ENCODE measurements around the gene ECE2.
A peak's percentile ranks its signal among the peaks of the same experiment; 100 is the strongest.

ECE2 gene

DNA sequence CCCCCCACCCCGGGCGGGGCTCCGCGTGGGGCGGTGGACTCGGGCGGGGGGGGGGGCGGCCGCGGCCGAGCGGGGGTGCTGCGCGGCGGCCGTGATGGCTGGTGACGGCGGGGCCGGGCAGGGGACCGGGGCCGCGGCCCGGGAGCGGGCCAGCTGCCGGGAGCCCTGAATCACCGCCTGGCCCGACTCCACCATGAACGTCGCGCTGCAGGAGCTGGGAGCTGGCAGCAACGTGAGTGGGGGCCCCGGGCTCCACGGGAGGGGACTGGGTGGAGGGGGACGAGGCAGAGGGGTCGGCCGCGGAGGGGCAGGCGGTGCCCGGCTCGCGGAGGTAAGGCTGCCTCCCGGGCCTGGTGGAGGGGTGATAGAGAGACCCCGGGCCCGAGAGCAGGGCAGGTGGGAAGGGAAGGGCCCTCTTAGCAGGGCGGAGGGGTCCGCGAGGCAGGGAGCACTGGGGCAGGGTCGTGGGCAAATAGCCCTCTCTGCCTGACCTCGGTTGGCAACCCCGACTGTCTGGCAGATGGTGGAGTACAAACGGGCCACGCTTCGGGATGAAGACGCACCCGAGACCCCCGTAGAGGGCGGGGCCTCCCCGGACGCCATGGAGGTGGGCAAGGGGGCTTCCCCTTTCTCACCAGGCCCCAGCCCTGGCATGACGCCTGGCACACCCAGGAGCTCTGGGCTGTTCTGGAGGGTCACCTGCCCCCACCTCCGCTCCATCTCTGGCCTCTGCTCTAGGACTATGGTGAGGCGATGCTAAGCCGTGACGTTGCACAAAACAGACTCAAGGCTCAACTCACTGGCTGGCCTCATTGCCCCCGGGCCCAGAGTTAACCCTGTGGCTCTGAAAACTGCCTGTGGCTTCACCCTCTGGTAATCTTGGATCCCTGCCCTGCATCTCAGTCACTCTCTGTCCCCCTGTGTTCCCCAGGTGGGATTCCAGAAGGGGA is at the start of gene ECE2:
ECE2 (plus strand) TSS at position 62 of the 950 bp plus-strand sequence; CDS start at position 194, 132 bp downstream.
- DNase-seq (ENCODE audit: low spot score): no peak

DNA sequence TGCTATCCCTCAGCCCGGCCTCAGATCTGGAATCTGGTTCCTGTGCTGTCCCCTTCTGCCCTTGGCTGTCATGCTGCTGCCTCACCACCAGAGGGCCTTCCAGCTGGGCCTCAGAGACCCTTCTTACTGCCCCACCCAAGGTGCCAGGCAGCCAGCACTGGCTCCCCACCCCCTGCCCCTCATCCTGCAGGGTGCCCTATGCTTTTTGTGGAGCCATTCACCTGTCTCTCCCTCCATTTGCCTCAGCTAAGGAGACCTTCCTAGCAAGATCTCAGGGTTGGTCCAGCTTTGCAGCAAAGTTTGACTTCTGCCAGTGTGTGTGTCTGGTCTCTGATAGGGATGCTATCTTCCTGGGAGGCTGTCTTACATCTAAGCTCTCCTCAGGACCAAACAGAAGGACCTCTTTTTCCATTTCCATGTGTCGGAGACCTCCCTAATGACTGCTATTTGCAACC is 48.3 kb upstream of the ECE2 start:
- peak; percentile 62 for DNase-seq (ENCODE audit: low spot score)

DNA sequence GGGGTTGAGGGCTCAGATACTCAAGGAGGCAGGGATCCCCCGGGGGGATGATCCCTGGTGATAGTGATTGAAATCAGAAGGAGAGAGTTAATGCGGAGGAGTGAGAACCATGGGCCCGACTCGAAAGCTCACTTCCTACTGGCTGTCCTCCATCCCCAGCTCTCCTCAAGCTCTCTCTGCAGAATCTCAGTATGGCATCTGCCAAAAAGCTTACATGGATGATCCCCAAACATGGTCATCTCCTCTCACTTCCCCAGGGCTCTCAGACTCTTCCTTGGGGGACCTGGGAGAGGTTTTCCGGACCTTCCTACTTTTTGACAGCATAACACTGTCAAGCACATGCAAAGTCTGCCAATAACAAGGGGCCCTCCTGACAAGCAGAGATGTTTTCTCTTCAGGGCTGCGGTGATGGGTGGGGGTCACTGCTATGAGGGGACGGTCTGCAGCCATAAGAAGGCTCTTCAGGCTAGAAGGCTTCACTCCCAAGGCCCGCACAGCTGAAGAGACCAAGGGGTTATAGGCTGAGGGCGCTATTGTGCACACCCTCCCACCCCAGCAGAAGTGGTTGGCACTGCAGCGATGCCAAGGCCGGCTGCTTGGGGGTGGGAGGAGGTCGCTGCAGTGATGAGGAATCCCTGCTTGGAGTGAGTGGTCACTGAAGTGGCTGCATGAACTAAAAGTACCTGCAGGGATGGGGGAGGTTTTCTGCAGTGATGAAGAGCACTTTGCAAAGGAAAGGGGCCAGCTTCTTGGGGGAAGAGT is 47.3 kb upstream of the ECE2 start:
- no peak for DNase-seq (ENCODE audit: low spot score)

DNA sequence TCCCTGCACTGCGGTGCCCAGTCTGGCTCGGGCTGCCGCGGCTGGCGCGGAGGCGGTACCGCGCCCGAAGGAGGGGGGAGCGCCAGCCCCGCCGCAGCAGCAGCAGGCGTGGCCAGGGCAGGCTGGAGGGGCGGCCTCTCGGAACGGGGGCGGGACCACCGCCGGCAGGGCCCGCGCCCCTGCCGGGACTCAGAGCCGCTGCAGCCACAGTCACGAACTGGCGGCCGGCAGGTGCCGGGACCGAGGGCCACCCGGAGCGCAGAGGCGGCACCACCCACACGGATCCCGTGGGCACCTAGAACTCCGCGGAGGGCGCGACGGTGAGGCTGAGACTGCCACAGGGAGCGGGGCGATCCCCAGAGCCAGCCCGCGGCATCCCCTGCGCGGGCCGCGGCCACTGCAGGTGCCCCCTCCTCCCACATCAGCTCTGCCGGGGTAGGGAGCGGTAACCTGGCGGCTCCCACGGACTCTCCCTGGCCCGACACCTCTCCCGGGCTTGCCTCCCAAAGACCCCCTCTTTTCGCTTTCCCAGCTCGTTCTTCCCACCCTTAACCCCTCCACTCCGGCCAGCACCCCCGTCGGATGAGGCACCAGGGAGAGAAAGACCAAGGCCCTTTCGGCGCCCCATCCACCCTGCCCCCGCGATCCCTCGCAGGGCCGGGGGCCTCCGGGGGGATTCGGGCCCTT is 46.3 kb upstream of the ECE2 start, which contains the start of gene VWA5B2:
VWA5B2 (plus strand) TSS at position 192 of the 687 bp plus-strand sequence. CDS start 944 bp downstream, outside the sequence.
- DNase-seq (ENCODE audit: low spot score): peak; percentile 86

DNA sequence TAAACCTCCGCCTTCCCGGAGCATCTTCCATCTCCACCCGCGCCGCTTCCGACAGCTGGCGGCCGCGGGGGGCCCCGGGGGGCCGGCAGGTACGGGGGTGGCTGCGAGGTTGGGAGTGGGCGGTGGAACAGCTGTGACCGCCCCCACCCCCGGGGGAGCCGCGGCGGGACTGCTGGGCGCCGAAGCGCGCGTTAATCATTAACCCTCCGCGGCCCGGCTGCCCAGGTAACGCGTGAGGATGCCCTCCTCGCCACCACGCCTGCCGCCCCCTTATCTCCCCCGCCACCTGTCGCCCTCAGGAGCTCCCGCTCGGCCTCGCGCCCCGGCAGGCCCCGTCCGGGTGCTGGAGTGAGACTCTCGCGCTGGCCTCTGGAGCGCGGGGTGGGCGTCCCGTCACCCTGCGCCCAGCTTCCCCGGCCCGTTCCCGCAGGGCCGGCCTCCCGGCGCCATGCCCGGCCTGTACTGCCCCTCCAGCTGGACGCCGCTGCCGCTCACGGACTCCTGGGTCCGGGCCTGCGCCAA is 45.7 kb upstream of the ECE2 start:
- DNase-seq (ENCODE audit: low spot score): no peak

DNA sequence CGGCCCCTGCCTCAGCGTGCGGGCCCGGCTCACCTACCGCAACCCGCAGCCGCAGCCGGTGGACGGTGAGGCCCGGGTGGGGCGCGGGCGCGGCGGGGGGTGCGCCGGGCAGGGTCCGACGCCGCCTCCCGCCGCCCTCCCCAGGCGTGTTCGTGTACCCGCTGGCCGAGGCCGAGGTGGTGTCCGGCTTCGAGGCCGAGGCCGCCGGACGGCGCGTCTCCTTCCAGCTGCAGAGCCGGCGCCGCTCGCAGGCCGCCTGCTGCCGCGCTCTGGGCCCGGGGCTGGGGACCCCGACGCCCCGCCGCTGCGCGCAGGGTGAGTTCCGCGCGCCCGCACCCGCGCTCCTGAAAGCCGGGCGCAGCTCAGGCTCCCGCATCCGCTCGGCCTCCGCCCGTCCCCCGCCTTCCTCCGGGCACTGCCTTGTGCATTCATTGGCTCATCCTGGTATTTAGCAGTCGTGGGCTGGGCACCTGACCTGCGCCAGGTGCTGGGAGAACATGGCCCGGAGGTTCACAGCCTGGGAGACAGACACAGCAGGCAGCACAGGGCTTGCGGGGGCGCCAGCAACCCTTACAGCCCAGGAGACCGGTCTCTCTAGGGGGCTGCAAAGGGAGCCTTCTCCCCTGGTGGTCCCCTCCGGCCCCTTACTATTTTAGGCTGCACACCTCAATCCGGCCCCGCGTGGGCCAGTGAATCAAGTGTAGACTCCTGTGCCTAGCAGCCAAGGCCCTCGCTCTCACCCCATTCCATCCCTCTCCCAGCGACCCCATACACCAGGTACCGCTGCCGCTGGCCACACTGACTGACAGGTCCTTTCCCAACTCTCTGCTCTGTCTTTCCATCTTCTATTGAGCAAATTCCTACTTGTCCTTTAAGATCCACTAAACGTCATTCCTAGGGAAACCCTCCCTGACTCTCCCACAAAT is 45.0 kb upstream of the ECE2 start:
- no peak for DNase-seq (ENCODE audit: low spot score)

DNA sequence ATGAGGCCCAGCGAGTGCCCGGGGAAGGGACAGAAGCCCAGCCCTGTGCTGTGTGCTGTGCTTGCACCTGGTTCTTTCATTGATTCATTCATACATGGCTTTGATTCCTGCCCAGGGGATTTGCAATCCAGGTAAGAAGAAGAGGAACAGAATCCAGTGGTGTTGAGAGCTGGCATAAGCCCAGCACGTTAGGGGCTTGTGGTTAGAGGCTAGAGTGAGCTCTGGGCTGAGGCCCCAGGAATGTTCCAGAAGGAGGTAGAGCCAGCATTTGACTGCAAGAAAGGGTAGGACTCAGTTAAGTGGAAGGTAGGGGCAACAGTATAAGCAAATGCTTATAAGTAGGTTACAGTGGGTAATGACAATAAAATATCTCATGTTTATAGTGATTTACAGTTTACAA is 44.2 kb upstream of the ECE2 start:
- DNase-seq (ENCODE audit: low spot score): no peak

DNA sequence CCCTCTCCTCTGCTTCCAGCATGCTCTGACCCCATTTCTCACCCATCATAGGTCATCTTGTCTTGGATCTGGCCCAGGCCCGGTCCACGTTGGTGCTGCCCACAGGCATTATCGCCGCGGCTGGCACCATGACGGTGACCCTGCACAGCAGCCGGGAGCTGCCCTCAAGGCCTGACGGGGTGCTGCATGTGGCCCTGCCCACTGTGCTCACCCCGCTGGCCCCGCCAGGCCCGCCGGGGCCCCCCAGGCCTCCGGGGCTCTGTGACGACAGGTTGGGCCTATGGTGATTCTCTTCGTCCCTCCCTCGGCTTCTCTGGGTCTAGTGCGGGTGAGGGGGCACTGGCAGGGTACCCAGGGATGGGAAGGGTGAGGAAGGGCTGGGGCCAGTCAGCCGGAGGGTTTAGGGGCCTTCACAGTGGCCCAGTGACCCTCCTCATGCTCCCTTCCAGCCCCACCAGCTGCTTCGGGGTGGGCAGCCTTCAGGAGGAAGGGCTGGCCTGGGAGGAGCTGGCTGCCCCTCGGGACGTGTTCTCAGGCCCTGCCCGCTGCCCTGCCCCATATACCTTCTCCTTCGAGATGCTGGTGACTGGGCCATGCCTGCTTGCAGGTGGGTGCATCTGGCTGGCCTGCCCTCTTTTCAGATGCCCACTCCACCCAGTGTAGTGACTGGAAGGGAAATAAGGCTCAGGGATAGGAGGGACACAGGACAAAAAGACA is 42.5 kb upstream of the ECE2 start:
- no peak for DNase-seq (ENCODE audit: low spot score)

DNA sequence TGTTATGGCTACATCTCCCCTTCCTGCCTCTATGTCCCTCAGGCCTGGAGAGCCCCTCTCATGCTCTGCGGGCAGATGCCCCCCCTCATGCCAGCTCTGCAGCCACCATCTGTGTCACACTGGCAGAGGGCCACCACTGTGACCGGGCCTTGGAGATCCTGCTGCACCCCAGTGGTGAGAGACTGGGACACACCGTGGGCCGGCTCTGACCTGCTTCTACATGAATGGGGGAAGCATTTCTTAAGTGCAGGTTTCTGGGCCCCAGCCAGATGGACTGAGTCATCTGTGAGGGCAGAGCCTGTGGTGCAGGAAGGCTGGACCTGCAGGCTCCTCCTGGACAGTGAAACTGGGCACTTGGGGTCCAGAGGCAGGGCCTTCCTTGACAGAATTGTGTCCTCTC is 41.6 kb upstream of the ECE2 start:
- DNase-seq (ENCODE audit: low spot score): no peak

DNA sequence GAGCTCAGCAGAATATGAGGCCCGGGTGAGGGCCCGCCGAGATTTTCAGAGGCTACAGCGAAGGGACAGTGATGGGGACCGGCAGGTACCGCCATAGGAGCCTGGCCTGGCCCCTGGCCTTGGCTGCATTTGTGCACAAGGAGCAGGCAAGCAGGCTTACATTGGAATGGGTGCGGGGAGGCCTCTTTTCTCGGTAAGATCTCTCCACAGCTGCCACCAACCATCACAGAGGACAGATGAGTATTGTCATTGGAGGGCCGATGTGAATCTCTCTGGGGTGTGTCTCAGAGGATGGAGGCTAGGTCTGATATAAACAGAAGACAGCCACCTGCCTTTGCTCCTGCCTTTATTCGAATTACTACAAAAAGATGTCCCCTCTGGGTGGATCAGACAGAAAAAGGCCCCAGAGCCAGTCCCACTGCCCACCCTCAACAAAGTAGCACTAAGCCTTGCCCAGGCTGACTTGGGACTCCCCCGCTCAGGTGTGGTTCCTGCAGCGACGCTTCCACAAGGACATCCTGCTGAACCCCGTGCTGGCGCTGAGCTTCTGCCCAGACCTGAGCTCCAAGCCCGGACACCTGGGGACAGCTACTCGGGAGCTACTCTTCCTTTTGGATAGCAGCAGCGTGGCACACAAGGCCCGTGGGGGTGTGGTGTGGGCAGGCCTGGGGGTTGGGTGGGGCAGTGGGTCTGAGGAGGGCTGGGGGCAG is 41.0 kb upstream of the ECE2 start:
- DNase-seq (ENCODE audit: low spot score): no peak

DNA sequence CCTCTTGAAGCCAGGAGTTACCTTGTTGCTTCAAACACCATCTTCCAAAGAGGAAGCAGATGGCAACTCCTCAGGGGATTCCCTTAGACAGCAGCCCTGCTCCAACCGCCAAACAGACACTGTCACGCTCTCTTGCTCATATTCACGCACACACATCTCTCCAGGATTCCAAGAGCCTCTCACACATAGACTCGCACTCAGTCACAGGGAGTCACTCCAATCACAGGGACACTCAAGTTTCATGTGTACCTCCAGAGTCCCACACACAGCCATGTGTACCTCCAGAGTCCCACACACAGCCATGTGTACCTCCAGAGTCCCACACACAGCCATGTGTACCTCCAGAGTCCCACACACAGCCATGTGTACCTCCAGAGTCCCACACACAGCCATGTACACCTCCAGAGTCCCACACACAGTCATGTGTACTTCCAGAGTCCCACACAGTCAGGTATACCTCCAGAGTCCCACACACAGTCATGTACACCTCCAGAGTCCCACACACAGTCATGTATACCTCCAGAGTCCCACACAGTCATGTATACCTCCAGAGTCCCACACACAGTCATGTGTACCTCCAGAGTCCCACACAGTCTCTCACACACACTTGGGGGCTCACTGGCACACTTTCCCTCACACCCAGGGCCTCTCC is 40.3 kb upstream of the ECE2 start:
- no peak for DNase-seq (ENCODE audit: low spot score)

DNA sequence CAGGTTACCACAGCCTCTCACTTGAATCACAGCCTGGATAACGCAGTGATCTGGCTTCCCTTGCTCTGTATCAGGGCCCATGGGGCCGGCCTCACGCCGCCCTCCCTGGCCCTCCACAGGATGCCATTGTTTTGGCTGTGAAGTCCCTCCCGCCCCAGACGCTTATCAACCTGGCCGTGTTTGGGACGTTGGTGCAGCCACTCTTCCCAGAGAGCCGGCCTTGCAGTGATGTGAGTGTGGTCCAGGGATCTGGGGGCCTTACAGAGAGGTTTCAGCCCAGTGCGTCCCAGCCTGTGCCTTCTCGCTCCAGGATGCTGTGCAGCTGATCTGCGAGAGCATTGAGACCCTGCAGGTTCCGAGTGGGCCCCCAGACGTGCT is 39.8 kb upstream of the ECE2 start:
- DNase-seq (ENCODE audit: low spot score): no peak

DNA sequence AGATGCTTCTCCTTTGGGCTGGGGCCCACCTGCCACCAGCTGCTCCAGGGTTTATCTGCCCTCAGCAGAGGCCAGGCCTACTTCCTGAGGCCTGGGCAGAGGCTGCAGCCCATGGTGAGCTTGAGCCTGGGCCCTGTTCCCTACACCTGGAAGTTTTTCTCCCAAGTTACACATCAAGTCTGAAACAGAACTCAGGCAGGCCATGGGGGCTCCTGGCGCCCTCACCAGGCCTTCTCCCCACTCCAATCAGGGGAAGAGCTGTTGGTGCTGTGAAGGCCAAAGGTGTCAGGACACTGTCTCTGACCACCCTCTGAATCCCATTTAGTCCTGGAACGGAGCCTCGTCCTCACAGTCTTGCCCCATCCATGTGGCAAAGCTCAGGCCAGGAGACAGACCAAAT is 39.2 kb upstream of the ECE2 start:
- DNase-seq (ENCODE audit: low spot score): no peak

DNA sequence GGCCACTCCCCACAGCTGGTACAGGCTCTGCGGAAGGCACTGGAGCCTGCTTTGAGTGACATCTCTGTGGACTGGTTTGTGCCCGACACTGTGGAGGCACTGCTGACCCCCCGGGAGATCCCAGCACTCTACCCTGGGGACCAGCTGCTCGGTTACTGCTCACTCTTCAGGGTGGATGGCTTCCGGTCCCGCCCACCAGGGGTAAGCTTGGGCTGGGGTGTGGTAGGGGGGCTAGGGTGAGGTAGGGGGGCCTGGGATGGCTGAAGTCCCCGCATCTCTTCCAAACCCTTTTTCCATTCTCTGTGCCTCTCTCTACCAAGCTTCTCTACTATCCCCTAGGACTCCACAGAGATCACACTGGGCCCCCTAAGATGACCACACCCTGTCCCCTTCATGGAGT is 38.6 kb upstream of the ECE2 start:
- DNase-seq (ENCODE audit: low spot score): no peak

DNA sequence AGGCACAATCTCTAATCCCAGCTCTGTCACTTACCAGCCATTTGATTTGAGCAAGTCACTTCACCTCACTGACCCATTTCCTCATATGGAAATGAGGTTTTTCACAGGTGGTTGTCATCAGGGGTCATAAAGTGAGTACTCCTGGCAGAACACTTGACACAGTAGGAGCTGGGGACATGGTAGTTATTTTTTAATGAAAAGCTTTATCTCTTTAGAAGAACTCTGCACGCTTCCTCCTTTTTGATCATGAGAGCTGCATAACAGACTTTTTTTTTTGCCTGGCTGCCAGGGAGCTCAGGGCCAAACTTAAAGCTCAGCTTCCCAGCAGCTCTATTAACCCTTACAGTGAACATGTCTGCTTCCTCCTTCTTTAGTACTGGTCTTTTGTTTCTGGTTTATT is 38.0 kb upstream of the ECE2 start:
- no peak for DNase-seq (ENCODE audit: low spot score)

DNA sequence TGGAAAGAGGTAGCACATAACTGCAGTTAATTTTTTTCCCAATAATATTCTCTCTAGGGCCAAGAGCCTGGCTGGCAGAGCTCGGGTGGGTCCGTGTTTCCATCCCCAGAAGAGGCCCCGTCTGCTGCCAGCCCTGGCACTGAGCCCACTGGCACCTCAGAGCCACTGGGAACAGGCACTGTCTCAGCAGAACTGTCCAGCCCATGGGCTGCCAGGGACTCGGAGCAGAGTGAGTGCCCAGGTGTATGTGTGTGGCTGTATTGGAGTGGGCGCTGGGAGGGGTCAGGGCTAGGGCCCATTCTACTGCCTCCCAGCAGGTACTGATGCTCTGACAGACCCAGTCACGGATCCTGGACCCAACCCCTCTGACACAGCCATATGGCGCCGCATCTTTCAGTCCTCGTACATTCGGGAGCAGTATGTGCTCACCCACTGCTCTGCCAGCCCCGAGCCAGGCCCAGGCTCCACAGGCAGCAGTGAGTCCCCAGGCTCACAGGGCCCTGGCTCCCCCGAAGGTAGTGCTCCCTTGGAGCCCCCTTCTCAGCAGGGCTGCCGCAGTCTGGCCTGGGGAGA is 37.5 kb upstream of the ECE2 start:
- no peak for DNase-seq (ENCODE audit: low spot score)

DNA sequence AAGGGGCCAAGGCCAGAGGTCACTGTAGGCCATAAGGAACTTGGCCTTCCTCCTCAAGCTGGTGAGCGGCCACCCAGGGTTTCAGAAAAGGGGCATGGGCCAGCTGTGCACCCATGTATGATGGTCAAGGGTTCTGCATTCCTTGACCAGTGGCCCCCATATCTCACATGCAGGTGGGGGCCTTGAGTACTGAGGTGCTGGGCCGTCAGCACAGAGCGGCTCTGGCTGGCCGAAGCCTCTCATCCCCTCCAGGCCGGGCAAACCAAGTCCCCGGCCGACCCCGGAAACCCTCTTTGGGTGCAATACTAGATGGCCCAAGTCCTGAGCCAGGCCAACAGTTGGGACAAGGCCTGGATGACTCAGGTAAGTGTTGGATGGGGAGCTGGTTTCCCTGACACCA is 36.6 kb upstream of the ECE2 start:
- DNase-seq (ENCODE audit: low spot score): no peak

DNA sequence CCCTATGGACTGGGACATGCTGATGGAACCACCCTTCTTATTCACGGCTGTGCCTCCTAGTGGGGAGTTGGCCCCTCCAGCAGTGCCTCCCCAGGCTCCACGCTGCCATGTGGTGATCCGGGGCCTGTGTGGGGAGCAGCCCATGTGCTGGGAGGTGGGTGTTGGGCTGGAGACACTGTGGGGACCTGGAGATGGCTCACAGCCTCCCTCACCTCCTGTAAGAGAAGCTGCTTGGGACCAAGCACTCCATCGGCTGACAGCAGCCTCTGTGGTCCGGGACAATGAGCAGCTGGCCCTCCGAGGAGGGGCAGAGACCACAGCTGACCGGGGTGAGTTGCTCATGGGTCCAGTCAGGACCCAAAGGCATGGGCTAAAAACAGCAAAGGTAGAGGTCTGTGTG is 36.1 kb upstream of the ECE2 start:
- DNase-seq (ENCODE audit: low spot score): no peak

Data from ecto neural progenitor cell (in vitro differentiated cells).